K562 (cell line): ENCODE results near the gene TRAF1. TPM values are rescaled to one million over a fixed set of nuclear protein-coding genes. Genes with fewer than 3 reads are reported as not detected.

Source experiments
- ATAC-seq: fragments of 200-7000 bp; cut with Tn5 transposase; 3 replicates; pipeline ENCODE4 v1.9.1; 2020; ENCODE audit warnings: moderate library complexity
- BruUV-seq: library from RNA; stranded (reverse); fragments of 400-500 nt; replicated peaks from 2 replicates; lab custom pipeline; 2021; lab: Mats Ljungman, UMichigan
- CTCF ChIA-PET: fragments of 300-600 bp; formaldehyde crosslinking; extraction: SDS; loops from one replicate; lab custom pipeline; 2021; ENCODE audit warnings: low intra/inter-chr PET ratio; lab: Yijun Ruan, JAX
- POLR2A ChIA-PET: fragments of 300-600, 350-650 bp; sonication (Branson Sonifier 250); formaldehyde crosslinking; extraction: SDS; loops from one replicate; lab custom pipeline; 2021; ENCODE audit warnings: antibody characterized with exemption, inconsistent platforms; lab: Yijun Ruan, JAX
- DNase-seq, 4 experiments: peaks; one replicate each; pipeline versions ENCODE4 v3.0.0 to v3.0.0-alpha.2; 2011 to 2018; ENCODE audit warnings: low spot score in 3 of 4, mixed read lengths in 3 of 4; ENCODE audit errors: extremely low read depth in 1 of 4
- FAIRE-seq: peaks from 2 replicates; lab custom pipeline; 2011; peaks lifted over from hg19 to GRCh38; lab: Jason Lieb, UNC
- H2AFZ ChIP-seq: 2 replicates; pipeline ENCODE4 v1.6.0; 2011; ENCODE audit warnings: low read depth, low read length, control low read depth, inconsistent platforms
- H3K27ac ChIP-seq: fragments of 200-600 bp; 3 replicates; pipeline ENCODE4 v1.8.0; 2011; ENCODE audit warnings: low read depth, mild to moderate bottlenecking, control low read depth, inconsistent platforms, low read length, moderate library complexity, mixed read lengths; ENCODE audit errors: extremely low read depth
- H3K27me3 ChIP-seq, 2 experiments: fragments of 300-600 bp in 1 of 2; 2 replicates in 1 of 2; 3 replicates in 1 of 2; pipeline versions ENCODE4 v1.6.0 to v1.8.0; 2011; ENCODE audit warnings: inconsistent platforms in 2 of 2, low read length in 2 of 2, mild to moderate bottlenecking in 1 of 2, mixed read lengths in 1 of 2, moderate library complexity in 1 of 2; ENCODE audit not compliant: control insufficient read depth in 2 of 2, insufficient read depth in 2 of 2
- H3K36me3 ChIP-seq: fragments of 300-600 bp; 3 replicates; pipeline ENCODE4 v1.8.0; 2011; ENCODE audit warnings: mild to moderate bottlenecking, low read length, inconsistent platforms; ENCODE audit not compliant: control insufficient read depth, insufficient read depth
- H3K4me1 ChIP-seq, 2 experiments: fragments of 200-600 bp in 1 of 2; replicated peaks in 1 of 2; 2 replicates in 1 of 2; 3 replicates in 1 of 2; pipeline versions ENCODE4 v1.5.1 to v1.8.0; 2011; ENCODE audit warnings: inconsistent platforms in 2 of 2, low read length in 2 of 2, mild to moderate bottlenecking in 1 of 2, mixed read lengths in 1 of 2, moderate library complexity in 1 of 2; ENCODE audit not compliant: control insufficient read depth in 2 of 2, insufficient read depth in 2 of 2
- H3K4me2 ChIP-seq: 2 replicates; pipeline ENCODE4 v1.6.1; 2011; ENCODE audit warnings: low read length, control low read depth, inconsistent platforms, mixed read lengths; ENCODE audit not compliant: insufficient read depth
- H3K4me3 ChIP-seq: fragments of 200-600 bp; sonication (generic), shearing (Covaris generic); 2 replicates; pipeline ENCODE4 v1.5.1; 2016; ENCODE audit warnings: control low read depth, inconsistent platforms
- H3K79me2 ChIP-seq: fragments of 200-600 bp; 3 replicates; pipeline ENCODE4 v1.8.0; 2011; ENCODE audit warnings: low read length, inconsistent platforms; ENCODE audit not compliant: control insufficient read depth, insufficient read depth
- H3K9ac ChIP-seq, 2 experiments: 2 replicates each; pipeline versions ENCODE4 v1.6.0 to v1.6.1; 2011; ENCODE audit warnings: low read depth in 2 of 2, low read length in 2 of 2, control low read depth in 1 of 2, inconsistent platforms in 1 of 2, mild to moderate bottlenecking in 1 of 2, mixed read lengths in 1 of 2; ENCODE audit not compliant: insufficient read depth in 1 of 2
- H3K9me1 ChIP-seq: one replicate; pipeline ENCODE4 v1.6.0; 2011; ENCODE audit warnings: inconsistent platforms, mild to moderate bottlenecking, low read length, moderate library complexity; ENCODE audit not compliant: control insufficient read depth, insufficient read depth
- H3K9me3 ChIP-seq: replicated peaks from 2 replicates; pipeline ENCODE4 v1.5.1; 2011; ENCODE audit warnings: low read depth, low read length, inconsistent platforms; ENCODE audit not compliant: control insufficient read depth, insufficient read depth
- H4K20me1 ChIP-seq: replicated peaks from 2 replicates; pipeline ENCODE4 v1.6.1; 2011; ENCODE audit warnings: low read length, inconsistent platforms, mixed read lengths; ENCODE audit not compliant: control insufficient read depth, insufficient read depth
- BHLHE40 ChIP-seq: IDR thresholded peaks from 2 replicates; pipeline ENCODE4 v1.6.1; 2011; ENCODE audit warnings: low read length, improper control_type of control experiment
- E2F6 ChIP-seq, 2 experiments: IDR thresholded peaks; 2 replicates each; pipeline ENCODE4 v1.6.1; 2011; ENCODE audit warnings: borderline replicate concordance in 1 of 2, control low read depth in 1 of 2, low read depth in 1 of 2, low read length in 1 of 2, mild to moderate bottlenecking in 1 of 2, mixed read lengths in 1 of 2, moderate library complexity in 1 of 2; ENCODE audit not compliant: insufficient read depth in 1 of 2, insufficient read length in 1 of 2, poor library complexity in 1 of 2, severe bottlenecking in 1 of 2; ENCODE audit errors: extremely low read depth in 1 of 2
- MTA3 ChIP-seq: fragments of 450-650 bp; formaldehyde crosslinking; IDR thresholded peaks from 2 replicates; pipeline ENCODE4 v1.6.1; 2017; ENCODE audit warnings: mild to moderate bottlenecking, borderline replicate concordance
- ZNF175 ChIP-seq: fragments of 200-800 bp; sonication (Bioruptor generic); IDR thresholded peaks from 2 replicates; pipeline ENCODE4 v1.6.1; 2016; ENCODE audit warnings: low read depth, mild to moderate bottlenecking, missing genetic modification characterization, missing compliant biosample characterization
- ZSCAN32 ChIP-seq: fragments of 450-650 bp; formaldehyde crosslinking; IDR thresholded peaks from 2 replicates; pipeline ENCODE4 v1.4.0; 2020; ENCODE audit warnings: mild to moderate bottlenecking, moderate library complexity
- WGBS: fragments of 100-300 bp; shearing (Covaris generic); methylation state at CpG from one replicate; pipeline ENCODE4 v1.1.6; 2016; ENCODE audit warnings: low coverage, mixed read lengths; ENCODE audit not compliant: insufficient coverage; ENCODE audit errors: missing lambda C conversion rate; 5-methylcytosine and 5-hydroxymethylcytosine counted together
- in situ Hi-C: fragments of 300-500 bp; cut with MboI; formaldehyde crosslinking; loops from 4 replicates; pipeline ENCODE4 v1.15.0; 2018; ENCODE audit warnings: inconsistent platforms, mixed read lengths
- intact Hi-C: fragments of 100-400 bp; cut with micrococcal nuclease; formaldehyde crosslinking; loops from 2 replicates; pipeline ENCODE4 v1.14.2; 2022
- polyA plus RNA-seq, 8 experiments: library from polyadenylated mRNA; depleted of rRNA in 4 of 8; stranded (reverse) in 5 of 8; unstranded in 3 of 8; fragments of >200 nt; fragmentation: Nextera tagmentation in 2 of 8; fragmentation: Illumina TruSeq in 1 of 8; extraction: Ambion mirVana in 2 of 8; extraction: Trizol in 1 of 8; gene quantifications; 2 replicates each; pipeline versions ENCODE4 v1.2.1 to v1.2.3, GENCODE V29; 2011 to 2014; ENCODE audit warnings: inconsistent platforms in 1 of 8, missing spikeins in 1 of 8
- total RNA-seq, 7 experiments: library from RNA; depleted of rRNA in 6 of 7; stranded (reverse); fragments of >200 nt in 6 of 7; fragmentation: Illumina TruSeq in 2 of 7; extraction: Trizol in 2 of 7; gene quantifications; 2 replicates each; pipeline versions ENCODE4 v1.2.1 to v1.2.3, GENCODE V29; 2011 to 2021; ENCODE audit warnings: low replicate concordance in 1 of 7

TRAF1 gene
- total and polyA plus RNA-seq, 9 of the 15 experiments (the other 6 are each of a cell fraction or from before 2014, with no cell fraction given), result 0.01 to 1.1 (median 0.04) TPM; not detected in 2

- ChIA-PET POLR2A (interaction anchor here (1.4 kb wide), 1 partner anchor 10 kb away, joined by 3 read pairs; no protein-coding TSS in a partner anchor), CTCF (no interaction called here)
- Histone ChIP-seq H2AFZ (no peak overlapping the region), H3K4me1 (peaks cover 20 to 22% of the 10 kb centered on the region in 2 experiments; a peak in 4 of 5 replicates), H4K20me1 (no peaks in the 10 kb centered on the region), H3K4me2 (no peak overlapping the region), H3K4me3 (no peak overlapping the region), H3K9ac (no peak overlapping the region), H3K36me3 (no peaks in the 10 kb centered on the region), H3K27me3 (no peaks in the 10 kb centered on the region), H3K9me3 (no peaks in the 10 kb centered on the region), H3K79me2 (no peaks in the 10 kb centered on the region), H3K27ac (no peak overlapping the region), H3K9me1 (no peaks in the 10 kb centered on the region)
- DNase-seq, result no peak
- BruUV-seq, result no TSS peak
- intact Hi-C loops, result no loop called here
- no peak for FAIRE-seq
- in situ Hi-C loops, result no loop called here
- TF ChIP-seq E2F6 (IDR thresholded peaks at IDR 0.05; ENCODE audit: borderline replicate concordance in 1 of 2, extremely low read depth in 1 of 2, insufficient read depth in 1 of 2, insufficient read length in 1 of 2, low read depth in 1 of 2, low read length in 1 of 2, poor library complexity in 1 of 2, severe bottlenecking in 1 of 2), result peak in 1 of 2 experiments; percentile 14
- no peak for TF ChIP-seq ZSCAN32 (CRISPR knock-in tag)
- no peak for TF ChIP-seq ZNF175 (CRISPR knock-in tag)
- TF ChIP-seq MTA3, result no peak
- TF ChIP-seq BHLHE40, result no peak
- 13% methylated on average over 5 of the region's 5 CpGs for WGBS
- ATAC-seq, result no peak
Measured at GRCh38 chr9:120909904-120910303, 16.7 kb downstream of the TRAF1 start.
